Breast epithelium (tissue), 3 donors: Measurements from ENCODE around the gene AGAP9.
"Not testable (repeated sequence)": the region's sequence is repeated elsewhere in the genome, so short reads cannot be mapped to it uniquely, and the experiment has no call there.

Experiments used
- POLR2AphosphoS5 ChIP-seq, 3 donors: sonication (generic); formaldehyde crosslinking; IDR thresholded peaks; one replicate each; pipeline ENCODE4 v1.6.1; 2017; ENCODE audit warnings: antibody characterized with exemption in 3 of 3
- TF ChIP-seq, protein P1 (sequence below), 3 donors: fragments of 450-650 bp; IDR thresholded peaks; one replicate each; pipeline ENCODE4 v1.5.1; 2016 to 2017; ENCODE audit warnings: antibody characterized with exemption in 3 of 3, mild to moderate bottlenecking in 3 of 3, moderate library complexity in 3 of 3

DNA sequence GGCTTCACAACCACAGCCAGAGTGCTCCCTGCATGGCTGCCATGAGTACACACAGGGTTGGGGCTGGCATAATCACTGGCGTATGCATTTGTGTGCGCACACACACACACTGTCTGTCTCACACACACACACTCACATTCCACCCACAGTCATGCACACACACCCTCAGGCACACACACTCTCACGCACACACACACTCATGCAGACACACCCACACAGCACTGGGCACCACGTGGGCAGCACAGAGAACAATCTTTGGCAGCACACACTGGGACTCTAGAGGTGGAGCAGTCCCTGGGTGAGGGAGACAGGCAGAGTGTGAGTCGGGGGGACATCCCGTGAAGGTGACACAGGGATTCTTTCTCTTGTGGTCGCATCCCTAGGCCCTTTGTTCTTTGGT lies 49.9 kb downstream of the AGAP9 start:
- TF ChIP-seq POLR2AphosphoS5 (IDR thresholded peaks at IDR 0.05), result not testable (repeated sequence)
- TF ChIP-seq, protein P1, sequence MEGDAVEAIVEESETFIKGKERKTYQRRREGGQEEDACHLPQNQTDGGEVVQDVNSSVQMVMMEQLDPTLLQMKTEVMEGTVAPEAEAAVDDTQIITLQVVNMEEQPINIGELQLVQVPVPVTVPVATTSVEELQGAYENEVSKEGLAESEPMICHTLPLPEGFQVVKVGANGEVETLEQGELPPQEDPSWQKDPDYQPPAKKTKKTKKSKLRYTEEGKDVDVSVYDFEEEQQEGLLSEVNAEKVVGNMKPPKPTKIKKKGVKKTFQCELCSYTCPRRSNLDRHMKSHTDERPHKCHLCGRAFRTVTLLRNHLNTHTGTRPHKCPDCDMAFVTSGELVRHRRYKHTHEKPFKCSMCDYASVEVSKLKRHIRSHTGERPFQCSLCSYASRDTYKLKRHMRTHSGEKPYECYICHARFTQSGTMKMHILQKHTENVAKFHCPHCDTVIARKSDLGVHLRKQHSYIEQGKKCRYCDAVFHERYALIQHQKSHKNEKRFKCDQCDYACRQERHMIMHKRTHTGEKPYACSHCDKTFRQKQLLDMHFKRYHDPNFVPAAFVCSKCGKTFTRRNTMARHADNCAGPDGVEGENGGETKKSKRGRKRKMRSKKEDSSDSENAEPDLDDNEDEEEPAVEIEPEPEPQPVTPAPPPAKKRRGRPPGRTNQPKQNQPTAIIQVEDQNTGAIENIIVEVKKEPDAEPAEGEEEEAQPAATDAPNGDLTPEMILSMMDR (IDR thresholded peaks at IDR 0.05), result not testable (repeated sequence)
